GM18873 (cell line): Measurements from ENCODE around the gene GRIN1.

Source experiments
- ATAC-seq: cut with Tn5 transposase; IDR thresholded peaks from one replicate; pipeline ENCODE4 v1.9.1; 2021; ENCODE audit warnings: mild to moderate bottlenecking, moderate library complexity, moderate number of reproducible peaks; ENCODE audit not compliant: unreplicated experiment, low FRiP score

Gene GRIN1

DNA sequence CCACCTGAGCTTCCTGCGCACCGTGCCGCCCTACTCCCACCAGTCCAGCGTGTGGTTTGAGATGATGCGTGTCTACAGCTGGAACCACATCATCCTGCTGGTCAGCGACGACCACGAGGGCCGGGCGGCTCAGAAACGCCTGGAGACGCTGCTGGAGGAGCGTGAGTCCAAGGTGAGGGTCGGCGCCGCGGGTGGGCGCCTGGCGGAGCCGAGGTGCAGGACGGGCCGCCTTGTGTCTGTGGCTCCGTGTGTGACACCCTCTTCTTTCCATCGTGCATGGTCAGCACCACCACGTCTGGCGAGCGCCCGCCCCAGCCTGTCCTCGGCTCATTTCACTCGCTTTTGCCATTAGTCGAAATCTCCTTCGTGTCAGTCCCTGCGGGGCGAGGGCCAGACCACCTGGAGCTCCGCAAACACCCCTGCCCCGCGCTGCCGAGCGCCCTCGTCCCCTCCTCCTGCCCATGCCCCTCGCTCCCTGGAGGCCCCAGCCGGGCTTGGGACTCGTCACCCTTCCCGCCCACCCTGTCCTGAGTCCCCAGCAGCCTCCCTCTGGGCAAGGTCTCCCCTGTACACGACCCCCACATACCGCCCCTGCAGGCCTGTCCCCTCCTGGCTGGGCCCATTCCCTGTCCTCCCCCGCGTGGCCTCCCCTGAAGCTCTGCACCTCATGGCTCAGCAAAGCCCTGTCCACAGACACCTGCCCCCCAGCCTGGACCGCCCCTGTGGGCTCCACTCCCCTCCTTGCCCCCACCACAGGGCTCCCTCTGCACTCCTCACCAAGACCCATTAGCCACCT lies 7.0 kb downstream of the GRIN1 start:
- ATAC-seq: no peak

DNA sequence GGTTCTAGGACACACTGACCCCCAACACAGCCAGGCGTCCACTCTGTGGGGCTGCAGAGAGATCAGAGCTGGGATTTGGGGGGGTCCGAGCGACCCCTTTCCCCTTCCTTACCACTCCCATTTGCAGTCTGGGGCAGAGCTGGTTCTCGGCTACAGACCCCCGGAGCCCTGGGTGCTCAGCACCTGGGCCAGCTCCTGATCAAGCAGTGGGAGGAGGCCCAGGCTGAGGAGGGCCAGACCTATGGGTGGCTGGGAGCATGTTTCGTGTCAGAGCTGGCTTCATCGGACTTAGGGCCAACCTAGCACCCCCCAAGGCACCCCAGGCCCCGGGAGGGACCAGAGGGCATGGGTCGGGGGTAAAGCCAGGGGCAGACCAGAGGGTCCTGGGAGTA lies 7.6 kb downstream of the GRIN1 start:
- no peak for ATAC-seq

DNA sequence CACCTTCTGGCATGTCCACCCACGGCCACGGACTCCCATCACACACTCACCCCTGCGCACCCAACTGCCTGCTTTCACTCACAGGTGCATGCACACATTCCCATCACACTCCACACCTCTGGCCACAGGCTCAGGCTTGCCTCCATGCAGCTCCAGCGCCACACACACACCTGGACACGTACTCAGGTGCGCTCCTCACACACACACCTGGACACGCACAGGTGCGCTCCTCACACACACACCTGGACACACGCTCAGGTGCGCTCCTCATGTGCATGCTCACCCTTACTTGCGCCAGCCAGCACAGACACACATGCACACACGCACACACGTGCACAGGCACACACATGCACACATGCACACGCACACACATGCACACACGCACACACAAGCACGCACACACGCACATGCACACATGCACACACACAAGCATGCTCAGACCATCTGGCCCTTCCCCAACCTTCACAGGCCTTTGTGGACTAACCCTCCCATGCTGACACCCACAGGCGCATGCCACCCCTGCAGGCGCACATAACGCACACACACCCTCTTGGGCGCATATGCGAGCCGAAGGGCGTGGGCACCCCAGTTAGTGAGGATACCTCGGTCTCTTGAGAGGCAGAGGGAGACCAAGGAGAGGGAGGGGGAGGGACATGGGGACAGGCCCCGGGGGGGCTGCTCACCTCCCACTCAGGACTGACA lies 8.3 kb downstream of the GRIN1 start:
- ATAC-seq: no peak

DNA sequence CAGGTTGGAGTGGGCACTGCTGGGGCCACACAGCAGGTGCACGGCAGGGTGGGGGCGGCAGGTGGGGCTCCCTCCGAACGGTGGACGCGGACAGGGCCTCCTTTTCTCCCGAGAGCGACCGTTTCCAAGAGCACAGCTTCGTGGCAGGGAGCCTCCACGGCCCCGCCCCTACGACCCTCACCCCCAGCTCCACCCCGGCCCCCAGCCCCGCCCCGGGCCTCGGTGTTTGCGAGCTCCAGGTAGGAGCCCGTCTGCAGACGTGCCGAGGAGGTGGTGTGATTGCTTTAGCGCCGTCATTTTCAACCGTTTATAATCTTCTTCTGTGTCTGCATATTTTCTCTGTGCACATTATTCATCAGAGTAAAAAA lies 8.8 kb downstream of the GRIN1 start:
- ATAC-seq: no peak

DNA sequence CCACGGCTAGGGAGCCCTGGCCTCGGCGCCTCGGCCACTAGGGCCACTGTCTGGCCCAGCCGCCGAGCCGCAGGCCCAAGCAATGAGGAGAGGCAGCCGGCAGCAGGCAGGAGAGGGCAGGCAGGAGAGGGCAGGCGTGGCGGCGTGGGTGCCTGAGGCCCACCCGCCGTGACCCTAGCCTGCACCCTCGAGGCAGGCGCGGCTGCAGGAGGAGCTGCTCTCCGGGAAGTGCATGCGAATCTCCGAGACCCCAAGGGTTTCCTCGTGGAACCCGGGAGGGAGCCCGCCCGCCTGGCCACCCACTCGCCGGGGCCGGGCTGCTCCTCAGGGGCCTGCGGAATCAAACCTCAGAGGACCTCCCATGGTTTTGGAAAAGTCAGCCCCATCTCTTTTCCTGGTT lies 9.3 kb downstream of the GRIN1 start:
- no peak for ATAC-seq

DNA sequence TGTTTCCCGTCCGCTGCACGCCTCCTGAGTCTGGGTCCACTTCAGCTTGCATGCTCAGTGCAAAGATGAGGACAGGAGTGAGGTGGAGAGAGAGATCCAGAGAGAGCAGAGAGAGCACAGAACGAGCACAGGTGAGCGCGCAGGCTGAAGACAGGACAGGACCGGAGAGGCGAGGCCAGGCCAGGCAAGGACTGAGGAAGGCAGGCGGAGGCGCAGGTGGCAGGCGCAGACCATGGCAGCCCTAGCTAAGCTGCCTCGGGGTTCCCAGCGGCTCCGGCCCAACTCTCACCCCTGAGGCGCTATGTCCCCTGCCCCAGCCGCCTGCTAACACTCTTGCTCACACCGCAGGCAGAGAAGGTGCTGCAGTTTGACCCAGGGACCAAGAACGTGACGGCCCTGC lies 9.7 kb downstream of the GRIN1 start:
- no peak for ATAC-seq

DNA sequence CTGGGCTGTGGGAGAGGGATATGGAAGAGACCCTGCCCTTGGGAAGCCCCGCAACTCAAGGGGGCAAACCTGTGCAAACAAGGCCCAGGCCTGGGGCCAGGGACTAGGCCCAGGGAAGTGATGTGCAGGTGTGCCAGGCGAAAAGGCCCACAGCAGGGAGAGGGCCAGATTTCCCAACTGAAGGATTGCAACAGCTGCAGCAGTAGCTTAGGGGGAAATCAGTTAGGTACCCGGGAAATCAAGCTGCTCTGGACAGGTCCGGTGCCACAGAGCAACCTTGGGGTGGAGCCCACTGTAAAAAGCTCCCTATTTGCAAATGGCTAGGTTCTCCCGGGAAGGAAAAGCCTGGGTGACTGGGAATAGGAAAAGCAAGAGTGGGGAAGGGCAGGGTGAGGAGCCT lies 10.4 kb downstream of the GRIN1 start:
- ATAC-seq: no peak

DNA sequence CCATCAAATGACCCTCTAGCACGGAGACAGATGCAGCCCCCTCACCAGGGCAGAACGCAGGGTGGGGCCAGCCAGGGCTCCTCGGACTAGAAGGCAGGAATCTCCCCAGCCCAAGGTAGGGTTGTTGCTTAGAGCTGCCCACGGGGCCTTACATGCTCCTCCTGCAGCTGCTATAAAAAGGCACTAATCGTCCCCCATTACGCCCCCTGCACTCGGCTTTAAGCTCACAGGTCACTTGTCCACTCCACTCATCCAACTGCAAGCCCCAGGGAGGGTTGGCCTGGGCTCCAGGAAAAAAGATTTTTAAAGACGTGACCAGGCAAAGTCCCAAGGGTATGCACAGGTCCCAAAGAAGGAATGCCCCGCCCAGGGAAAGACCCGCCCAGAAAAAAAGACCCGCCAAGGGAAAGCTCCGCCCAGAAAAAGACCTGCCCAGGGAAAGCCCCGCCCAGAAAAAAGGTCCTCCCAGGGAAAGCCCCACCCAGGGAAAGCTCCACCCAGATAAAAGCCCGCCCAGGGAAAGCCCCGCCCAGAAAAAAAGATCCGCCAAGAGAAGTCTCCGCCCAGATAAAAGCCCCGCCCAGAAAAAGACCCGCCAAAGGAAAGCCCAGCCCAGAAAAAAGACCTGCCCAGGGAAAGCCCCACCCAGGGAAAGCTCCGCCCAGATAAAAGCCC lies 11.1 kb downstream of the GRIN1 start:
- ATAC-seq: no peak

DNA sequence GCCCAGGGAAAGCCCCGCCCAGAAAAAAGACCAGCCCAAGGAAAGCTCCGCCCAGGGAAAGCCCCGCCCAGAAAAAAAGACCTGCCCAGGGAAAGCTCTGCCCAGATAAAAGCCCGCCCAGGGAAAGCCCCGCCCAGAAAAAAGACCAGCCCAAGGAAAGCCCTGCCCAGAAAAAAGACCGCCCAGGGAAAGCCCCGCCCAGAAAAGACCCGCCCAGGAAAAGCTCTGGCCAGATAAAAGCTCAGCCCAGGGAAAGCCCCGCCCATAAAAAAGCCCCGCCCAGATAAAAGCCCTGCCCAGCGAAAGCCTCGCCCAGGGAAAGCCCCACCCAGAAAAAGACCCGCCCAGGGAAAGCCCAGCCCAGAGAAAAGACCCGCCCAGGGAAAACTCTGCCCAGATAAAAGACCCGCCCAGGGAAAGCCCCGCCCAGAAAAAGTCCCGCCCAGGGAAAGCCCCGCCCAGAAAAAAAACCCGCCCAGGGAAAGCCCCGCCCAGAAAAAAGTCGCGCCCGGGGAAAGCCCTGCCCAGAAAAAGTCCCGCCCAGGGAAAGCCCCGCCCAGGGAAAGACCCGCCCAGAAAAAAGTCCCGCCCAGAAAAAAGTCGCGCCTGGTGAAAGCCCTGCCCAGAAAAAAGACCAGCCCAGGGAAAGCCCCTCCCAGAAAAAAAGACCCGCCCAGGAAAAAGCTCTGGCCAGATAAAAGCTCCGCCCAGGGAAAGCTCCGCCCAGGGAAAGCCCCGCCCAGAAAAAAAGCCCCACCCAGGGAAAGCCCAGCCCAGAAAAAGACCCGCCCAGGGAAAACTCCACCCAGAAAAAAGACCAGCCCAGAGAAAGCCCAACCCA lies 11.9 kb downstream of the GRIN1 start:
- no peak for ATAC-seq

DNA sequence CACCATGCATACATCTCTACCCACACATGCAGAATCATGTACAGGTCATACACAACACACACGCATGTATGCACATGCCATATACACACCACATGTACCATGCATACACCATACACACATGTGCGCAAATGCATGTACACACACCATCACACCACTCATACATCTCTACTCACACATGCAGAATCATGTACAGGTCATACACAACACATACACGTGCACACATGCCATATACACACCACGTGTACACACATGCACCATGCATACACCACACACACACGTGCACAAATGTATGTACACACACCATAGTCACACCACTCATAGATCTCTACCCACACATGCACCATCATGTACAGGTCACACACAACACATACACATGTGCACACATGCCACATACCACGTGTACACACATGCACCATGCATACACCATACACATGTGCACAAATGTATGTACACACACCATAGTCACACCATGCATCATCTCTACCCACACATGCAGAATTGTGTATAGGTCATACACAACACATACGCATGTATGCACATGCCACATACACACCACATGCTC lies 14.0 kb downstream of the GRIN1 start:
- ATAC-seq: no peak

DNA sequence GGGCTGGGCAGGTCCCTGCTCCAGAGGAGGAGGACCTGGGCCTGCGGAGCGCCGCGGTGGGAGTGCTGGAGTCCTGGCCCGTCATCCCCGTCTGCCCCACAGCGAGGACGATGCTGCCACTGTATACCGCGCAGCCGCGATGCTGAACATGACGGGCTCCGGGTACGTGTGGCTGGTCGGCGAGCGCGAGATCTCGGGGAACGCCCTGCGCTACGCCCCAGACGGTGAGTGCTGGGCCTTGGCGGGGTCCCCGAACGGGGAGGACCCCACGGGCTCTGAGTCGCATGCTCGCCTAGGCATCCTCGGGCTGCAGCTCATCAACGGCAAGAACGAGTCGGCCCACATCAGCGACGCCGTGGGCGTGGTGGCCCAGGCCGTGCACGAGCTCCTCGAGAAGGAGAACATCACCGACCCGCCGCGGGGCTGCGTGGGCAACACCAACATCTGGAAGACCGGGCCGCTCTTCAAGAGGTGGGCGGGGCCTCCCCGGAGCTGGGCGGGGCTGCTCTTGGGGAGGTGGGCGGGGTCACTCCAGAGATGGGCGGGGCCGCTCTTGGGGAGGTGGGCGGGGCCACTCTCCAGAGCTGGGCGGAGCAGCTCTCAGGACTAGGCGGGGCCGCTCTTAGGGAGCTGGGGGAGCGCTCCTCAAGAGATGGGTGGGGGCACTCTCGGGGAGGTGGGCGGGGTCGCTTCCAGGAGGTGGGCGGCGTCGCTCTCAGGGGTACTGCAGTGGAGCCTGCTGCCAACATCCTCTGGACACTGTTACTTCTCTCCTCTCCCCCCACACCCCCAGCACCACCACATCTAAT lies 17.8 kb downstream of the GRIN1 start:
- ATAC-seq: no peak

DNA sequence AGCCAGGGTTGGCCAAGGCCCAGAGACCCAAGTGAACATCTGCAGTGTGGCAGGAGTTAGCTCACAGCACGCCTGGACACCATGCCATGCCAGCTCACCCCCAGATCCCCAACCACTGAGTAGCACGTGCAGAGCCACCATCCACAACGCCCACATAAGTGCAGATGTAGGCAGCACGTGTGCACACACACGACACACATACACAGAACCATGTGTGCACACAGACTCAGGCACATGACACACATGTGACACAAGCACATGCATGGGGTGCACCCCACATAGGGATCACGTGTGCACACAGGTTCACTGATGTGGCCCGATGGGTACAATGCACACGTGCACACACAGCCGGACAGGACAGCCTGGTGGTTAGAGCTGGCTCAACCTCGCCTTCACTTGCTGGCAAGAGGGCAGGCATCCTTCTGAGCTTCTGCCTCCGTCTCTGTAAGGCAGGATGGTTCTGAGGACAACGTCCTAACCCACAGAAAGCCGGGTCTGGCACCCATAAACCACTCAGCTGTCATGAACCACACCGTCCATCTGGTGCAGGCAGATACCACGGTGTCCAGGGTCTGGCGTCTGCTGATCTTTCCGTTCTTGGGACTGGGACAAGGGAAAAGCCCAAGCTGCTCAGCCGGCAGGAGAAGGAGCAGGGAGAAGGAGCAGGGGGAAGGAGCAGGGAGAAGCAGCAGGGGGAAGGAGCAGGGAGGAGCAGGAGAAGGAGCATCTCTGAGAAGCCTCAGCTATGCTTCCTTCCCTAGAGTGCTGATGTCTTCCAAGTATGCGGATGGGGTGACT lies 18.9 kb downstream of the GRIN1 start:
- ATAC-seq: no peak

DNA sequence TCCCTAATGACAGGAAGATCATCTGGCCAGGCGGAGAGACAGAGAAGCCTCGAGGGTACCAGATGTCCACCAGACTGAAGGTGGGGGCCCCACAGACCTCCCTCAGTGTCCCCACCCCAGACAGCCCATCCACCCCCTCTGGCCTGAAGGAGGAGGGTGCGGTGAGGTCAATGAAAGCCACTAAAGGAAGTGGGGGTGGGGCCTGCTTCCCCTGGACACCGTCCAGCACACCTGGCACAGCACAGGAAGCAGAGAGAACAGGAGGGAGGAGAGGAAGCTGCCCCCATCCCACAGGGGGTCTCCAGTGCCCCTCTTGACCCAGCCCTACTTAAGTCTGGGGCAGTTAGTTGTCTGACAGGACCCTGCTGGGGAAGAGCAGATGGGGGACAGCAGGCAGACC lies 19.7 kb downstream of the GRIN1 start:
- ATAC-seq: no peak

DNA sequence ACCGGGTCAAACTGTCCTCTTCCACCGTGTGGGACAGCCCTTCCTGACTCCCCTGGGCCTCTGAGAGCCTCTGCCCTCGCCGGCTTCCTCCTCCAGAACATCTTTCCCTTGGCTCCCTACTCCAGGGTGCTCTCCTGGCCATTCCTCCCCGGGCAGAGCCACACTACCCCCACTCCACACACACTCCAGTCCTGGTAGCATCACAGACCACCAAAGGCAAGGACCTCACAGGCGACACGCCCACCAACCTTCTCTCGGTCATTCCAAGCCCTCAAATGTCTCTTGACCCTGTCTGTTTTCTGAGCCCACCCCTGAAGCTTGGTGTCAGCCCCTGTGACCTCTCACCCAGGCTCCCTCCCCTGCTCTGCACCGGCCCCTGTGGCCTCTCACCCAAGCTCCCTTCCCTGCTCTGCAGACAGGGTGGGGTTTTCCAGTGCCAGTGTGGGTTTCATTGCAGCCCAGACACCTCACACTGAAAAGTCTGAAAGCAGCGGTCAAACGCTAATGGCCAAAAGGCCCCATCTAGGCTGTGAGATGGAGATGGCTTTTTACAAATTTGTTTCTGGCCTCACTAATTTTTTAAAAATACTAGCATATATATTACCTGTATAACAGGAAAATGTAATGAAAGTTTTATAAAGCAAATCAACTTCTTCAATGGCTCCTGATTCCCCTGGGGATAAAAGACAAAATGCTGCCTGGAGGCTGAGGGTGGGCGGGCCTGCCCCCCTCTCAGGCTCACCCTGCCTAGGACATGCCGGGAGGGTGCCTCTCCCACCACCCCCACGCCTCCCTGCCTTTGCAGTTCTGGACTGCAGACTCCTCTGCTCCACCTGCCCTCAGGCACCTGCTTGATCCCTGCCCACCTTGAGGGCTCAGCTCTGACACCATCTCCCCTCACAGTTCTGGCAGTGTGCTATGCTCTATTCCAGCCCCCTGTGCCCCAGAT lies 20.4 kb downstream of the GRIN1 start:
- ATAC-seq: no peak

DNA sequence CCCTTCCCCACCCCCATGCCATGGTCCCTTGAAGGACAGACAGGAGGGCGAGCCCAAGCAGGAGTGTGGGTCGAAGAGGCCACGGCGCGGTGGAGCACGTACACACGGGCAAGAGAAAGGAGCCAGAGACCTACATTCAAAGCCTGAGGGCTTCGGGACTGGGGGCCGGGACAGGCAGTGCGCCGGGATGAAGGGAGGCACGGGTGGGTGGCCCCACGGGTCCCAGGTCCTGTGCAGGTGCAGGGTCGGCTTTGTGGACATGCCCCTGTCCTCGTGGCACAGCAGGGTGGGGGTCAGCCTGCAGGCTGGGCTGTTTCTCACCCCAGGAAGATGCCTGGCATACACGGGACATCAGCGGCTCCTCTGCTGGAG lies 21.1 kb downstream of the GRIN1 start:
- ATAC-seq: no peak

DNA sequence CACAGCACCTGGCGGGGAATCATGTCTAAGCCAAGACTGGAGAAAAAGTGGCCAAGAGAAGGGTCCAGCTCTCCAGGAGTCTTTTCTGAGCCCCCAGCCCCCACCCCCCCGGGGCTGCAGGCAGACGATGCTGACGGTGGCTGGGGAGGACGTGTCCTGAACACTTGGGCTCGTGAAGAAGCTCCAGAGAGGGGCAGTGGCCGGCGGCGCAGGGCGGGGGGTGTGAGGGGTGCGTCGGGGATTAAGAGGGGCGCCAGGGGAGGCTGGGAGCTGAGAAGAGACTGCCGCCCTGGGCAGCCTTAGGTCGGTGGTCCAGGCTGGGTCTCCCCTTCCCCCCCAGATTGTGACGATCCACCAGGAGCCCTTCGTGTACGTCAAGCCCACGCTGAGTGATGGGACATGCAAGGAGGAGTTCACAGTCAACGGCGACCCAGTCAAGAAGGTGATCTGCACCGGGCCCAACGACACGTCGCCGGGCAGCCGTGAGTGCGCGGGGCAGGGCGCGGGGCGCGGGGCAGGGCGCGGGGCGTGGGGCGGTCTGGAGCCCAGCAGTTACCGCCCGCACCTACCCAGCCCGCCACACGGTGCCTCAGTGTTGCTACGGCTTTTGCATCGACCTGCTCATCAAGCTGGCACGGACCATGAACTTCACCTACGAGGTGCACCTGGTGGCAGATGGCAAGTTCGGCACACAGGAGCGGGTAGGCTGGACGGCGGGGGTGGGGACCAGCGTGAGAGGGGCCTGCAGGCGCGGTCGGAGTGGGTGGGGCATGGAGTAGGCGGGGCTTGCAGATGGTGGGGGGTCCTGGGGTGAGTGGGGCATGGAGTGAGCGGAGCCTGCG lies 22.0 kb downstream of the GRIN1 start:
- no peak for ATAC-seq
